ENCODE results near the gene MFAP4. TPM values are rescaled to one million over a fixed set of nuclear protein-coding genes. Genes with fewer than 3 reads are reported as not detected.
A peak's percentile ranks its signal among the peaks of the same experiment; 100 is the strongest.

Gene MFAP4
- polyA plus RNA-seq, 4 donors: 199 to 293 (median 244) TPM

GRCh38 chr17:19372866-19373504 lies 14.0 kb downstream of the MFAP4 start:
- DNase-seq (ENCODE audit: low read depth in 4 of 4, low spot score in 3 of 4): no peak

- DNase-seq (ENCODE audit: low read depth in 4 of 4, low spot score in 3 of 4): no peak
Measured at GRCh38 chr17:19372439-19372838, 14.6 kb downstream of the MFAP4 start.

DNA sequence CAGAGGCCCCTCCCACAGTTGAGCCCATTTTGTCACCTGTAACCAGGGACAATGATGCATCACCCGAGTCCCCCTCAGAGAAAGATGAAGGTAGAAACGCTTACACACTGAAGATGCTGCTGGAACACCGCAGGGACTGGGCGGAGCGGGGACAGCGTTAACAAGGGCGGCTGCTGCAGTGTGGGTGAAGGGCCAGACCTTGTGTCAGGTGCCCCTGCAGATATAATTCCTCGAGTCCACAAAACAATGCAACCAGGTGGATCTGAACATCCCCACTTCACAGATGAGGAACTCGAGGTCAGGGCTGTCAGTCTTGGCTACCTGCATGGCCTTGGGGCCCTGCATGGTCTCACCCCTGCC lies 15.0 kb downstream of the MFAP4 start:
- DNase-seq (ENCODE audit: low read depth in 4 of 4, low spot score in 3 of 4): no peak

- no peak for DNase-seq (ENCODE audit: low read depth in 4 of 4, low spot score in 3 of 4)
Measured at GRCh38 chr17:19371259-19372010, 15.6 kb downstream of the MFAP4 start.

DNA sequence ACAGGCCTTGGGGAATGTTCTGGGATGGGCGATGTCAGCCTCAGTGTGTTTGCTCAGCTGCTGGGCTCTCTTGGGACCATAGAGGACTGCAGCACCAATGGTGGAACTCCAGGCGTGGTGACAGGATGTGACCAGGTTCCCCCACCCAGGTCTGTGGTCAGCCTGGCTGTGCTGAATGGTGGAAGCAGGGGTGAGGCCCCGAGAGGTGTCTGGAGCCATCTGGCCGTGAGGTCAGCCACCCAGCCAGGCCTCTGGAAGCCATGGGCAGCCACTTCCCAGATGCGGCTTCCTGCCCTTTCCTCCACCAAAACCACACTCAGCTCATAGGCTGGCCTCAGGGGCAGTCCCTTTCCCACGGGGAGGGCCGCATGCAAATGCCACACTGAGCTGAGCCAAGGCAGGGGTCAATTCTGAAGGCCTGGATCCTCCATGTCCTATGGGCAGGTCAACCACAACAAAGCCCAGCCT lies 16.5 kb downstream of the MFAP4 start:
- DNase-seq (ENCODE audit: low read depth in 4 of 4, low spot score in 3 of 4): no peak

DNA sequence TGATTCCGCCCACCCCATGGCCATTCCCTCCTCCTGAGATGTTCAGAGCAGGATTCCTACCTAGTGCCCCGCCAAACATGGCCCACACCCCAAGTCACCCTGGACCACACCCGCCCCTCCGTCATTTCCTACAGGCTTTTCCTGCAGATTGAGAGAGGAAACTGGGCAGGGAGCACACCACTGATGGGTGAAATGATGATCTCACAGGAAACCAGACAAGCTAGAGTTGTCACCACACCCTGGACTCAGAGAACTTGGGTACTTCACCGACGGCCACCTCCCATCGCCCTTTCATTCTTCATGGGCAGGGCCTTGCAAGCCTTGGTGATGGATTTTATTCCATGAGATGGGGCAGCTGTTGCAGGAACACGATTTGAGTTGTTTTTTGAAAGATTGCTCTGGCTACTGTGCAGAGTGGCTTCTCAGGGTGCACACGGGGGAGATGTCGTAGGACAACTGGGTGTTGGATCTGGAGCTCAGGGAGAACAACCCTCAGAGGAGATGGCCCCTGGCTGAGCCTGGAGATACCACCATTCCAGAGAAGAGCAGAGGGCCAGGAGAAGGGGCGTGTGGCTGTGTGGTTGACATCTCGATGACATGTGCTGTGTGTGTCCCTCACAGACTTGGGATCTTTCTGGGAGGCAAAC lies 17.0 kb downstream of the MFAP4 start:
- DNase-seq (ENCODE audit: low read depth in 4 of 4, low spot score in 3 of 4): no peak

GRCh38 chr17:19369107-19369778 lies 17.7 kb downstream of the MFAP4 start:
- DNase-seq (ENCODE audit: low read depth in 4 of 4, low spot score in 3 of 4): no peak

GRCh38 chr17:19368229-19368628 lies 18.8 kb downstream of the MFAP4 start:
- no peak for DNase-seq (ENCODE audit: low read depth in 4 of 4, low spot score in 3 of 4)

DNA sequence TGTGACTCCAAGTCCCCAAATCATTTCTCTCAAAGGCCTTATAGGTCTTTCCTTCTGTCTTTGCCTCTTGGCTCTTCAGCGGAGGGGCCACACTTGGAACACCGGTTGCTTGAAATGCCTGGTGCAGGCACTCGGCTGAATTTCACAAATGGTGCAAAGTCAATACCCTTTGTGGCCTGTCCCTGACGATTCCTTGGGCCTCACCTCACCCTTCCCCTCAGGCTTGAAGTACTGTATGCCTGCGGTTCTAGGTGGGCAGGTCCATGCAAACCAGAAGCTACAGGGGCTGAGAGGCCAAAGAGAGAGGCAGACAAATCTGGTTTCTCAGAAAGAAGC lies 20.4 kb downstream of the MFAP4 start:
- no peak for DNase-seq (ENCODE audit: low read depth in 4 of 4, low spot score in 3 of 4)

DNA sequence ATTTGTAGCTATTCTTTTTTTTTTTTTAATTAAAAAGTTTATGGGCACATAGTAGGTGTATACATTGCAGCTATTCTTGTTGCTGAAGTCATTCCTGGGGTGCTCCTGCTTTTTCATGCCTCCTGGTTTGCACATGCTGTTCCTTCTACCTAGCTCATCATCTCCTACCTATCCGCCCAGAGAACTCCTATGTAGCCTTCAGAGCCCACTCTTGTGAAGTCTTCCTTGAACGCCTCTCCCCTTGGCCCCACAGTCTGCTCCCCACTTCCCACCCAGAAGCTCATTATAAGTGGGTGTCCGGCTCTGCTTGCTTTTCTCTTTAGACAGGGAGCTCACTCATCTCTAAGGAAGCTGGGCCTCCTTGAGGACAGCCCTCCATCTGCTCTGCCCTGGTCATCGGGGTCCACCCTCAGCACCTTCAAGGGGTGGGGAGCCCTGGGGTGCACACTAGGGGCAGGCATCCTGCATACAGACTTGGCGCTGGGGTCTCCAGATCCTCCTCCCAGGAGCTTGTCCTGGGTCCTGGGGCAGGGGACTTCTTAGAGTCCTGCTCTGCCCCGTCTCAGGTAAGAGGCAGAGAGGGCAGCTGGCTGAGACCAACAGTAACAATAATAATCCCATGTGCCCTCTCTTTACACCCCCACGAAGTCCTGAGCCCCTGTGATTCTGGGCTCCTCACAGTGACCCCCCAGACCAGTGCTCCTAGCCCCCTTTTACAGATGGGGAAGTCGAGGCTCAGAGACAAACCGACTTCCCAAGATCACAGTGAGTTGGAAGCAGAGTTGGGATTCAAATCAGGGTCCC lies 21.0 kb downstream of the MFAP4 start:
- no peak for DNase-seq (ENCODE audit: low read depth in 4 of 4, low spot score in 3 of 4)

DNA sequence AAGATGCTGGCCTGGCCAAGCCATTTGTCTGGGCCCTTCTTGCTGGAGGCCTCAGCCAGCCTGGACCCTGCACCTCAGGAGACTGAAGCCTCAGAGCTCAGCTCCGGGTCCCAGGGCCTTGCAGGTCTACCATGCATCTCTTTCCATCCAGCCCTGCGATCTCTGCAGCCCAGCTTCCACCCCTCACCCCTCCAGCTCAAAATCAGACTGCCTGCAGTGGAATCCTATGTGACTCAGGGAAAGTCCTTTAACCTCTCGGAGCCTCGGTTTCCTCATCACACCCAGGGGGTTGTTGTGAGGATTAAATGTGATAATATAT lies 21.5 kb downstream of the MFAP4 start:
- no peak for DNase-seq (ENCODE audit: low read depth in 4 of 4, low spot score in 3 of 4)

GRCh38 chr17:19364699-19365498 lies 22.1 kb downstream of the MFAP4 start:
- no peak for DNase-seq (ENCODE audit: low read depth in 4 of 4, low spot score in 3 of 4)

DNA sequence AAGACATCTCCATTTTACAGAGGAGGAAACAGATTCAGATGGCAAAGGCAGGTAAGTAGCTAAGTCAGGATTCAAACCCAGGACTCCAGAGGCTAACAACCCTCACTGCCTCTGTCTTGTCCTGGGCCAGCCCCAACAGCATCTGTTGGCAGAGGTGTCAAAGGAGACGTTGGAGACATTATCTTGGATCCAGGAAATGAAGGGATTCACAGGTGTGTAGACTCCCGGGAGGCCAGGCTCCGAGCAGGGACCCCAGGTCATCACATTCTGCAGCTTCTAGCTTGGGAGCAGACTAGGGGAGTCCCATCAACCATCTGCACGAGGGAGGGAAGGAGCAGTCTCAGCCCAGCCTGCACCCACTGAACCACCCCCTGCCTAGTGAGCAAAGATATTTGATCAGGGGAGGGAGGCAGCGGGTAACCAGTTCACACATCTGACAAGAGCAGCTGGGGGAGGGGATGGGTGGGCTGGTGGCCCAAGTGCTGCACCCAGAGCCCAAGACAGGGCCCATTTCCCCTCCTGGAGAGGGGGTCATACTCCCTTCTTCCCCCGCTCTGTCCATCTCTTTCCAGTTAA lies 23.4 kb downstream of the MFAP4 start:
- no peak for DNase-seq (ENCODE audit: low read depth in 4 of 4, low spot score in 3 of 4)

DNA sequence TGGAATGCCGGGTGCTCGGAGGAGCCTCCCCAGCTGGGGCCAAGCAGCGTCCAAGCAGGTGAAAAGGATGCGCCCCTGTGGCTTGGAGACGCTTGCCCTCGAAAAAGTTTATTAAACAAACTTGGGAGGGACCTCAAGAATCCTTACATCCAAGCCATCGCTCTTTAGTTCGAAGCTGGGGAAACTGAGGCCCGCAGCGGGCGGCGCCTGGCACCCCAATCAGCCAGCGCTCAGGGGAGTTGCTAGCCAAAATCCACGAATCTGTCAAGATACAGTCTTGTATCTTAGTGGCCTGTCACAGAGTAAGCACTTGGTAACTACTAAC lies 23.9 kb downstream of the MFAP4 start:
- no peak for DNase-seq (ENCODE audit: low read depth in 4 of 4, low spot score in 3 of 4)

GRCh38 chr17:19362277-19363113 lies 24.5 kb downstream of the MFAP4 start, which contains the start of gene B9D1:
TSS of gene B9D1 (minus strand) at chr17:19362723. CDS start at chr17:19362569, 154 bp downstream.
- peak; percentile 86 to 98 (median 88) for DNase-seq (ENCODE audit: low read depth in 4 of 4, low spot score in 3 of 4)

GRCh38 chr17:19361944-19362276 lies 25.1 kb downstream of the MFAP4 start:
- DNase-seq (ENCODE audit: low read depth in 4 of 4, low spot score in 3 of 4): no peak

DNA sequence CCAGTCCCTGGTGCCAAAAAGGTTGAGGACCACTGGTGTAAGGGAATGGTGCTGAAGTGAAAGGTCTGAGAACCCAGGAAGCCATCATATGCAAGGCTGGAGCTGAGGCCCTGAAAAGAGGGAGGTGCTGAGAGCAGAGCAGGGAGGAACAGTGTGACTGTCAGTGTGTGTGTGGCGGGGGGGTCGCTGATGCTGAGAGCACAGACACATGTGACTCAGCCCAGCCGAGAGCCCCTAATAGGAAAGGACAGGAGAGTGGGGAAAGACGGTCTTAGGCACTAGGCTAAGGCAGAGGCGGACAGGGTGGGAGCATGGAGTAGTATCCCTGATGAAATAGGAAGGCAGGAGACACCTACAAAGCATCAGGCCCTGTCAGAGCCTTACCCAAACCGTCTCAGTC lies 25.7 kb downstream of the MFAP4 start:
- no peak for DNase-seq (ENCODE audit: low read depth in 4 of 4, low spot score in 3 of 4)

DNA sequence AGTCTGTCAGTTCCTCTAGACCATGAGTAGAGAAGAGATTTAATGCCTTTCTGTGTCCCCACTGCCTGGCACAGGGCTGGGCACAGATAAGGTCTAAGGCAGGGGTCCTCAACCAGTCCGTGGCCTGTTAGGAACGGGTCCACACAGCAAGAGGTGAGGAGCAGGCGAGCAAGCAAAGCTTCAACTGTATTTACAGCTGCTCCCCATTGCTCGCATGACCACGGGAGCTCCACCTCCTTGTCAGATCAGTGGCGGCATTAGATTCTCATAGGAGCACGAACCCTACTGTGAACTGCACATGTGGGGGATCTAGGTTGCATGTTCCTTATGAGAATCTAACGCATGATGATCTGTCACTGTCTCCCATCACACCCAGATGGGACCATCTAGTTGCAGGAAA lies 26.2 kb downstream of the MFAP4 start:
- no peak for DNase-seq (ENCODE audit: low read depth in 4 of 4, low spot score in 3 of 4)

GRCh38 chr17:19359856-19360255 lies 27.1 kb downstream of the MFAP4 start:
- DNase-seq (ENCODE audit: low read depth in 4 of 4, low spot score in 3 of 4): no peak

Data from right renal pelvis (tissue), 4 donors.